Activated naive CD4-positive, alpha-beta T cell treated with anti-CD3 and anti-CD28 coated beads for 36 hours (primary cell): ENCODE results near the gene CCL26. TPM values are rescaled to one million over a fixed set of nuclear protein-coding genes. Genes with fewer than 3 reads are reported as not detected.
"Not testable (repeated sequence)": the region's sequence is repeated elsewhere in the genome, so short reads cannot be mapped to it uniquely, and the experiment has no call there.

Experiments used
- CTCF ChIA-PET: fragments of 350-600 bp; sonication (Branson Sonifier 250); formaldehyde crosslinking; loops from one replicate; lab custom pipeline; 2021; ENCODE audit warnings: antibody characterized with exemption; lab: Charles Lee
- DNase-seq: peaks from one replicate; pipeline ENCODE4 v3.0.0-alpha.2; 2020
- H3K27ac Mint-ChIP-seq: one replicate; pipeline ENCODE4 v1.8.0; 2021; ENCODE audit warnings: mild to moderate bottlenecking, mixed read lengths
- H3K27me3 Mint-ChIP-seq: one replicate; pipeline ENCODE4 v1.8.0; 2021; ENCODE audit warnings: low read depth, mixed read lengths
- H3K36me3 Mint-ChIP-seq: one replicate; pipeline ENCODE4 v1.8.0; 2021; ENCODE audit warnings: low read depth, mixed read lengths
- H3K4me1 Mint-ChIP-seq: one replicate; pipeline ENCODE4 v1.8.0; 2021; ENCODE audit warnings: low read depth, mixed read lengths
- H3K4me3 Mint-ChIP-seq: one replicate; pipeline ENCODE4 v1.8.0; 2021; ENCODE audit warnings: mild to moderate bottlenecking, moderate library complexity, mixed read lengths
- H3K9me3 Mint-ChIP-seq: one replicate; pipeline ENCODE4 v1.8.0; 2021; ENCODE audit warnings: mixed read lengths
- intact Hi-C: fragments of 100-400 bp; cut with micrococcal nuclease; formaldehyde crosslinking; loops from one replicate; pipeline ENCODE4 v1.15.1; 2023
- total RNA-seq, 2 experiments: library from RNA; stranded (reverse); gene quantifications; one replicate each; pipeline ENCODE4 v1.2.3, GENCODE V29; 2021

The CCL26 gene
- total RNA-seq, 2 experiments from 2014 or later, result not detected

GRCh38 chr7:75732764-75733630 lies 39.0 kb downstream of the CCL26 start:
- peaks cover 11% of the 10 kb centered on the region for H3K4me1 Mint-ChIP-seq
- intact Hi-C loops, result loop anchor here (10.0 kb wide), 1 partner anchor 658 kb away; the partner anchor contains the start of gene RCC1L
- no peak for DNase-seq
- H3K36me3 Mint-ChIP-seq, result no peaks in the 10 kb centered on the region
- CTCF ChIA-PET, result no interaction called here
- no peak overlapping the region for H3K27ac Mint-ChIP-seq
- no peaks in the 10 kb centered on the region for H3K9me3 Mint-ChIP-seq
- H3K4me3 Mint-ChIP-seq, result no peak overlapping the region
- peaks cover 6% of the 10 kb centered on the region for H3K27me3 Mint-ChIP-seq

GRCh38 chr7:75732016-75732521 lies 39.9 kb downstream of the CCL26 start:
- H3K4me1 Mint-ChIP-seq, result peaks cover 13% of the 10 kb centered on the region
- H3K9me3 Mint-ChIP-seq, result no peaks in the 10 kb centered on the region
- no peaks in the 10 kb centered on the region for H3K36me3 Mint-ChIP-seq
- H3K4me3 Mint-ChIP-seq, result no peak overlapping the region
- H3K27ac Mint-ChIP-seq, result no peak overlapping the region
- no peak for DNase-seq
- no peaks in the 10 kb centered on the region for H3K27me3 Mint-ChIP-seq
- intact Hi-C loops, result loop anchor here (10.0 kb wide), 1 partner anchor 657 kb away; the partner anchor contains the start of gene RCC1L
- CTCF ChIA-PET, result no interaction called here

GRCh38 chr7:75729851-75730274 lies 42.1 kb downstream of the CCL26 start:
- no peaks in the 10 kb centered on the region for H3K9me3 Mint-ChIP-seq
- H3K36me3 Mint-ChIP-seq, result no peaks in the 10 kb centered on the region
- H3K4me3 Mint-ChIP-seq, result no peak overlapping the region
- CTCF ChIA-PET, result no interaction called here
- no peaks in the 10 kb centered on the region for H3K27me3 Mint-ChIP-seq
- peaks cover 13% of the 10 kb centered on the region for H3K4me1 Mint-ChIP-seq
- H3K27ac Mint-ChIP-seq, result no peak overlapping the region
- no peak for DNase-seq
- intact Hi-C loops, result loop anchor here (10.0 kb wide), 1 partner anchor 655 kb away; the partner anchor contains the start of gene RCC1L

GRCh38 chr7:75727881-75728593 lies 44.0 kb downstream of the CCL26 start:
- Mint-ChIP-seq H3K27me3 (no peaks in the 10 kb centered on the region), H3K9me3 (no peaks in the 10 kb centered on the region), H3K4me1 (peaks cover 13% of the 10 kb centered on the region), H3K27ac (no peak overlapping the region), H3K4me3 (no peak overlapping the region), H3K36me3 (no peaks in the 10 kb centered on the region)
- CTCF ChIA-PET, result no interaction called here
- intact Hi-C loops, result no loop called here
- DNase-seq, result no peak

- H3K27me3 Mint-ChIP-seq, H3K9me3 Mint-ChIP-seq, H3K4me3 Mint-ChIP-seq, intact Hi-C loops, H3K27ac Mint-ChIP-seq, DNase-seq, H3K36me3 Mint-ChIP-seq, CTCF ChIA-PET: not testable (repeated sequence)
- H3K4me1 Mint-ChIP-seq, result peaks cover 13% of the 10 kb centered on the region
Measured at GRCh38 chr7:75727351-75727750, 44.7 kb downstream of the CCL26 start.

GRCh38 chr7:75725306-75725705 lies 46.7 kb downstream of the CCL26 start:
- intact Hi-C loops, result no loop called here
- Mint-ChIP-seq H3K4me1 (peaks cover 13% of the 10 kb centered on the region), H3K9me3 (no peaks in the 10 kb centered on the region), H3K4me3 (no peak overlapping the region), H3K27me3 (no peaks in the 10 kb centered on the region), H3K27ac (no peak overlapping the region), H3K36me3 (no peaks in the 10 kb centered on the region)
- DNase-seq, result no peak
- CTCF ChIA-PET, result no interaction called here

- CTCF ChIA-PET, result no interaction called here
- H3K9me3 Mint-ChIP-seq, result no peaks in the 10 kb centered on the region
- peaks cover 7% of the 10 kb centered on the region for H3K4me1 Mint-ChIP-seq
- H3K36me3 Mint-ChIP-seq, result no peaks in the 10 kb centered on the region
- no peak overlapping the region for H3K4me3 Mint-ChIP-seq
- no peak for DNase-seq
- intact Hi-C loops, result no loop called here
- H3K27ac Mint-ChIP-seq, result no peak overlapping the region
- no peaks in the 10 kb centered on the region for H3K27me3 Mint-ChIP-seq
Measured at GRCh38 chr7:75723444-75723843, 48.6 kb downstream of the CCL26 start.

- Mint-ChIP-seq H3K4me3 (no peak overlapping the region), H3K27ac (no peak overlapping the region), H3K9me3 (no peaks in the 10 kb centered on the region), H3K27me3 (no peaks in the 10 kb centered on the region), H3K36me3 (no peaks in the 10 kb centered on the region), H3K4me1 (no peaks in the 10 kb centered on the region)
- intact Hi-C loops, result no loop called here
- CTCF ChIA-PET, result no interaction called here
- DNase-seq, result no peak
Measured at GRCh38 chr7:75722373-75722772, 49.6 kb downstream of the CCL26 start.

- H3K36me3 Mint-ChIP-seq, H3K27ac Mint-ChIP-seq, H3K27me3 Mint-ChIP-seq, H3K4me1 Mint-ChIP-seq, intact Hi-C loops, H3K9me3 Mint-ChIP-seq, DNase-seq, H3K4me3 Mint-ChIP-seq: not testable (repeated sequence)
- CTCF ChIA-PET, result interaction anchor here (0.7 kb wide), 1 partner anchor 87 kb away, joined by 4 read pairs; no protein-coding TSS in a partner anchor
Measured at GRCh38 chr7:75721922-75722321, 50.1 kb downstream of the CCL26 start.

GRCh38 chr7:75721426-75721825 lies 50.6 kb downstream of the CCL26 start:
- no peak for DNase-seq
- no peaks in the 10 kb centered on the region for H3K27me3 Mint-ChIP-seq
- H3K4me3 Mint-ChIP-seq, result no peak overlapping the region
- no peaks in the 10 kb centered on the region for H3K9me3 Mint-ChIP-seq
- CTCF ChIA-PET, result interaction anchor here (0.7 kb wide), 1 partner anchor 87 kb away, joined by 4 read pairs; no protein-coding TSS in a partner anchor
- intact Hi-C loops, result no loop called here
- H3K27ac Mint-ChIP-seq, result no peak overlapping the region
- no peaks in the 10 kb centered on the region for H3K4me1 Mint-ChIP-seq
- H3K36me3 Mint-ChIP-seq, result no peaks in the 10 kb centered on the region

GRCh38 chr7:75719626-75720025 lies 52.4 kb downstream of the CCL26 start:
- Mint-ChIP-seq H3K36me3 (no peaks in the 10 kb centered on the region), H3K27ac (no peak overlapping the region), H3K4me3 (no peak overlapping the region), H3K4me1 (no peaks in the 10 kb centered on the region), H3K9me3 (no peaks in the 10 kb centered on the region), H3K27me3 (peaks cover 3% of the 10 kb centered on the region)
- intact Hi-C loops, result no loop called here
- CTCF ChIA-PET, result no interaction called here
- no peak for DNase-seq
